ENCODE data around the gene PCDHGB3. TPM values are rescaled to one million over a fixed set of nuclear protein-coding genes. Genes with fewer than 3 reads are reported as not detected.

PCDHGB3 gene
- total RNA-seq, 1 experiment from 2014 or later = 1.6 TPM

DNA sequence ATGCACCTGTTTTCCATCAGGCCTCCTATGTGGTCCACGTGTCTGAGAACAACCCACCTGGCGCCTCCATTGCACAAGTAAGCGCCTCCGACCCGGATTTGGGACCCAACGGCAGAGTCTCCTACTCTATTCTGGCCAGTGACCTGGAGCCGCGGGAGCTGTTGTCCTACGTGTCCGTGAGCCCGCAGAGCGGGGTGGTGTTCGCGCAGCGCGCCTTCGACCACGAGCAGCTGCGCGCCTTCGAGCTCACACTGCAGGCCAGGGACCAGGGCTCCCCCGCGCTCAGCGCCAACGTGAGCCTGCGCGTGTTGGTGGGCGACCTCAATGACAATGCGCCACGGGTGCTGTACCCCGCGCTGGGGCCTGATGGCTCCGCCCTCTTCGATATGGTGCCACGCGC is 18.5 kb upstream of the PCDHGB3 start:
- H4K20me1 ChIP-seq (ENCODE audit: control insufficient read depth, insufficient read depth, insufficient read length) = no peaks in the 10 kb centered on the region
- WGBS (ENCODE audit: extremely low coverage, insufficient read length, low lambda C conversion rate) = no CpG with 5 or more reads among the region's 36 CpGs
- peaks cover 57 to 62% of the 10 kb centered on the region in 2 experiments for H3K9me3 Mint-ChIP-seq

More for the DNA sequence above, 18.5 kb upstream of the PCDHGB3 start:
- DNase-seq = no peak
- Mint-ChIP-seq H3K36me3 (ENCODE audit: insufficient read depth in 1 of 3, low read depth in 3 of 3) (peaks cover 16 to 64% (median 43%) of the 10 kb centered on the region in 3 experiments), H3K27ac (no peak overlapping the region), H3K4me3 (no peak overlapping the region), H3K4me1 (peaks cover 6% of the 10 kb centered on the region in 2 experiments), H3K27me3 (ENCODE audit: low read depth) (peaks cover 2% of the 10 kb centered on the region)
- Histone ChIP-seq H3K23ac (ENCODE audit: insufficient read length, low read depth, low read length) (no peak overlapping the region), H3K4me2 (ENCODE audit: insufficient read depth, insufficient read length, low read length) (no peak overlapping the region), H3K56ac (ENCODE audit: insufficient read length, low read depth, low read length) (no peak overlapping the region), H2BK12ac (ENCODE audit: insufficient read length, low read depth, low read length) (no peak overlapping the region), H3K14ac (ENCODE audit: insufficient read depth, low read length) (no peak overlapping the region), H2AK5ac (ENCODE audit: insufficient read length, low read length) (no peak overlapping the region), H3K27ac (ENCODE audit: insufficient read length, low read depth, low read length) (no peak overlapping the region), H3K4ac (ENCODE audit: low read depth, low read length) (no peak overlapping the region), H3T11ph (ENCODE audit: low read length) (no peak overlapping the region), H3K18ac (ENCODE audit: insufficient read length, low read depth, low read length) (no peak overlapping the region), H2BK120ac (ENCODE audit: low read depth, low read length, poor library complexity, severe bottlenecking) (no peak overlapping the region), H2BK20ac (ENCODE audit: low read depth, low read length, poor library complexity, severe bottlenecking) (no peak overlapping the region), H2AFZ (ENCODE audit: low read length) (no peak overlapping the region), H3K9me3 (ENCODE audit: control insufficient read depth, low read depth, low read length) (peaks cover 30% of the 10 kb centered on the region), H3K4me1 (ENCODE audit: insufficient read depth, low read length) (no peaks in the 10 kb centered on the region), H4K91ac (ENCODE audit: insufficient read length, low read depth, low read length) (no peak overlapping the region), H3K23me2 (ENCODE audit: insufficient read length, low read depth, low read length, poor library complexity, severe bottlenecking) (peaks cover 4% of the 10 kb centered on the region), H3K9ac (ENCODE audit: extremely low read depth, insufficient read length, low read length) (no peak overlapping the region), H2BK15ac (ENCODE audit: low read depth, low read length) (no peak overlapping the region), H4K8ac (replicated peaks; ENCODE audit: insufficient read length, low read depth, low read length) (no peak overlapping the region), H3K27me3 (ENCODE audit: insufficient read depth, low read length) (no peaks in the 10 kb centered on the region), H2BK5ac (ENCODE audit: insufficient read length, low read length) (no peak overlapping the region), H3K79me2 (ENCODE audit: insufficient read depth, low read length) (no peaks in the 10 kb centered on the region), H4K5ac (ENCODE audit: insufficient read length, low read depth, low read length) (no peak overlapping the region), H3K79me1 (ENCODE audit: insufficient read depth, low read depth, low read length, poor library complexity, severe bottlenecking) (no peaks in the 10 kb centered on the region)
- TF ChIP-seq, protein P1, sequence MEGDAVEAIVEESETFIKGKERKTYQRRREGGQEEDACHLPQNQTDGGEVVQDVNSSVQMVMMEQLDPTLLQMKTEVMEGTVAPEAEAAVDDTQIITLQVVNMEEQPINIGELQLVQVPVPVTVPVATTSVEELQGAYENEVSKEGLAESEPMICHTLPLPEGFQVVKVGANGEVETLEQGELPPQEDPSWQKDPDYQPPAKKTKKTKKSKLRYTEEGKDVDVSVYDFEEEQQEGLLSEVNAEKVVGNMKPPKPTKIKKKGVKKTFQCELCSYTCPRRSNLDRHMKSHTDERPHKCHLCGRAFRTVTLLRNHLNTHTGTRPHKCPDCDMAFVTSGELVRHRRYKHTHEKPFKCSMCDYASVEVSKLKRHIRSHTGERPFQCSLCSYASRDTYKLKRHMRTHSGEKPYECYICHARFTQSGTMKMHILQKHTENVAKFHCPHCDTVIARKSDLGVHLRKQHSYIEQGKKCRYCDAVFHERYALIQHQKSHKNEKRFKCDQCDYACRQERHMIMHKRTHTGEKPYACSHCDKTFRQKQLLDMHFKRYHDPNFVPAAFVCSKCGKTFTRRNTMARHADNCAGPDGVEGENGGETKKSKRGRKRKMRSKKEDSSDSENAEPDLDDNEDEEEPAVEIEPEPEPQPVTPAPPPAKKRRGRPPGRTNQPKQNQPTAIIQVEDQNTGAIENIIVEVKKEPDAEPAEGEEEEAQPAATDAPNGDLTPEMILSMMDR (conservative IDR thresholded peaks at IDR 0.05) = no peak

Data from H9 (cell line).